Trophoblast cell (in vitro differentiated cells and primary cell): ENCODE results near the gene SLC47A2.

Experiments
- DNase-seq, 2 donors: peaks; one replicate each; pipeline ENCODE4 v3.0.0-alpha.2; 2016
- H2AFZ ChIP-seq: 2 replicates; pipeline ENCODE4 v1.6.1; 2013; ENCODE audit warnings: low read length, moderate library complexity, mild to moderate bottlenecking; ENCODE audit not compliant: insufficient read depth, poor library complexity
- H2AK5ac ChIP-seq: 2 replicates; pipeline ENCODE4 v1.6.1; 2013; ENCODE audit warnings: mild to moderate bottlenecking, low read length
- H2BK120ac ChIP-seq: 2 replicates; pipeline ENCODE4 v1.6.1; 2013; ENCODE audit warnings: low read length, mild to moderate bottlenecking, moderate library complexity; ENCODE audit not compliant: insufficient read depth, poor library complexity
- H2BK12ac ChIP-seq: 2 replicates; pipeline ENCODE4 v1.6.1; 2013; ENCODE audit warnings: mild to moderate bottlenecking, low read length, moderate library complexity
- H2BK5ac ChIP-seq: 2 replicates; pipeline ENCODE4 v1.6.1; 2013; ENCODE audit warnings: low read length, low read depth, moderate library complexity, mild to moderate bottlenecking; ENCODE audit not compliant: poor library complexity
- H3K14ac ChIP-seq: 2 replicates; pipeline ENCODE4 v1.6.1; 2013; ENCODE audit warnings: mild to moderate bottlenecking, low read length
- H3K18ac ChIP-seq: 2 replicates; pipeline ENCODE4 v1.6.1; 2013; ENCODE audit warnings: mild to moderate bottlenecking, low read length
- H3K23ac ChIP-seq: 2 replicates; pipeline ENCODE4 v1.6.1; 2013; ENCODE audit warnings: low read length
- H3K27ac ChIP-seq: 2 replicates; pipeline ENCODE4 v1.5.1; 2013; ENCODE audit warnings: low read depth, mild to moderate bottlenecking, inconsistent platforms, low read length, moderate library complexity
- H3K27me3 ChIP-seq: 2 replicates; pipeline ENCODE4 v1.6.1; 2013; ENCODE audit warnings: inconsistent platforms, mild to moderate bottlenecking, low read length, moderate library complexity; ENCODE audit not compliant: insufficient read depth
- H3K36me3 ChIP-seq, 2 experiments: 1 replicate in 1 of 2; 2 replicates in 1 of 2; pipeline ENCODE4 v1.6.1; 2013; ENCODE audit warnings: low read length in 2 of 2, mild to moderate bottlenecking in 2 of 2, moderate library complexity in 1 of 2; ENCODE audit not compliant: insufficient read depth in 2 of 2, control insufficient read depth in 1 of 2
- H3K4ac ChIP-seq: 2 replicates; pipeline ENCODE4 v1.6.1; 2013; ENCODE audit warnings: low read depth, mild to moderate bottlenecking, low read length, moderate library complexity
- H3K4me1 ChIP-seq, 2 experiments: 1 replicate in 1 of 2; 2 replicates in 1 of 2; pipeline ENCODE4 v1.6.1; 2013; ENCODE audit warnings: low read length in 2 of 2, mild to moderate bottlenecking in 2 of 2, moderate library complexity in 1 of 2; ENCODE audit not compliant: insufficient read depth in 2 of 2, control insufficient read depth in 1 of 2
- H3K4me2 ChIP-seq: 2 replicates; pipeline ENCODE4 v1.6.1; 2013; ENCODE audit warnings: inconsistent platforms, mild to moderate bottlenecking, low read length, moderate library complexity
- H3K4me3 ChIP-seq: 2 replicates; pipeline ENCODE4 v1.5.1; 2013; ENCODE audit warnings: mild to moderate bottlenecking, low read depth, low read length, inconsistent platforms
- H3K79me1 ChIP-seq: one replicate; pipeline ENCODE4 v1.6.1; 2013; ENCODE audit warnings: low read length
- H3K79me2 ChIP-seq: 2 replicates; pipeline ENCODE4 v1.6.1; 2013; ENCODE audit warnings: low read length, mild to moderate bottlenecking; ENCODE audit not compliant: control insufficient read depth, insufficient read depth, poor library complexity
- H3K9ac ChIP-seq: 2 replicates; pipeline ENCODE4 v1.6.1; 2013; ENCODE audit warnings: mild to moderate bottlenecking, low read length
- H3K9me3 ChIP-seq: 2 replicates; pipeline ENCODE4 v1.6.1; 2013; ENCODE audit warnings: low read depth, mild to moderate bottlenecking, control low read depth, inconsistent platforms, low read length; ENCODE audit not compliant: insufficient read depth
- H4K12ac ChIP-seq: 2 replicates; pipeline ENCODE4 v1.6.1; 2013; ENCODE audit warnings: low read depth, mild to moderate bottlenecking, low read length, moderate library complexity
- H4K8ac ChIP-seq: 2 replicates; pipeline ENCODE4 v1.6.1; 2013; ENCODE audit warnings: low read depth, mild to moderate bottlenecking, low read length, moderate library complexity
- H4K91ac ChIP-seq: one replicate; pipeline ENCODE4 v1.6.1; 2013; ENCODE audit warnings: low read depth, mild to moderate bottlenecking, low read length, moderate library complexity
- WGBS: extraction: QIAGEN DNeasy Blood & Tissue Kit; methylation state at CpG from one replicate; pipeline ENCODE4 v1.1.7; 2013; ENCODE audit warnings: missing lambda C conversion rate; ENCODE audit not compliant: insufficient read length, insufficient coverage; ENCODE audit errors: extremely low coverage; 5-methylcytosine and 5-hydroxymethylcytosine counted together

The SLC47A2 gene

GRCh38 chr17:19756546-19756945 is 40.2 kb upstream of the SLC47A2 start:
- H2BK120ac ChIP-seq = no peak overlapping the region
- no CpG with 5 or more reads among the region's 10 CpGs for WGBS
- H3K36me3 ChIP-seq = no peaks in the 10 kb centered on the region
- H3K27me3 ChIP-seq = no peaks in the 10 kb centered on the region
- peaks cover 6% of the 10 kb centered on the region for H3K9me3 ChIP-seq
- no peaks in the 10 kb centered on the region for H3K4me1 ChIP-seq
- no peak overlapping the region for H2AK5ac ChIP-seq
- no peak overlapping the region for H2AFZ ChIP-seq
- no peak overlapping the region for H3K23ac ChIP-seq
- H3K14ac ChIP-seq = no peak overlapping the region
- no peak overlapping the region for H2BK5ac ChIP-seq
- no peak overlapping the region for H3K18ac ChIP-seq
- H4K12ac ChIP-seq = no peak overlapping the region
- no peak overlapping the region for H4K8ac ChIP-seq
- DNase-seq = no peak
- no peak overlapping the region for H3K9ac ChIP-seq
- no peak overlapping the region for H3K4me2 ChIP-seq
- no peak overlapping the region for H3K27ac ChIP-seq
- H4K91ac ChIP-seq = no peak overlapping the region
- no peaks in the 10 kb centered on the region for H3K79me2 ChIP-seq
- H3K4me3 ChIP-seq = no peak overlapping the region
- H3K4ac ChIP-seq = no peak overlapping the region
- H2BK12ac ChIP-seq = no peak overlapping the region
- no peaks in the 10 kb centered on the region for H3K79me1 ChIP-seq

GRCh38 chr17:19755821-19756510 is 39.6 kb upstream of the SLC47A2 start:
- no peak for DNase-seq
- Histone ChIP-seq H3K4ac (no peak overlapping the region), H3K9ac (no peak overlapping the region), H3K27ac (no peak overlapping the region), H2BK5ac (no peak overlapping the region), H3K4me3 (no peak overlapping the region), H4K8ac (no peak overlapping the region), H3K23ac (no peak overlapping the region), H2AFZ (no peak overlapping the region), H2BK120ac (no peak overlapping the region), H3K79me2 (no peaks in the 10 kb centered on the region), H3K4me1 (no peaks in the 10 kb centered on the region), H3K36me3 (no peaks in the 10 kb centered on the region), H3K9me3 (peaks cover 6% of the 10 kb centered on the region), H2AK5ac (no peak overlapping the region), H4K12ac (no peak overlapping the region), H4K91ac (no peak overlapping the region), H3K79me1 (no peaks in the 10 kb centered on the region), H3K14ac (no peak overlapping the region), H3K4me2 (no peak overlapping the region), H3K18ac (no peak overlapping the region), H3K27me3 (no peaks in the 10 kb centered on the region), H2BK12ac (no peak overlapping the region)
- no CpG with 5 or more reads among the region's 11 CpGs for whole genome bisulfite sequencing

GRCh38 chr17:19755392-19755791 is 39.0 kb upstream of the SLC47A2 start:
- WGBS = no CpG with 5 or more reads among the region's 6 CpGs
- DNase-seq = no peak

GRCh38 chr17:19753661-19754463 is 37.5 kb upstream of the SLC47A2 start:
- Histone ChIP-seq H3K4me3 (no peak overlapping the region), H3K9me3 (peaks cover 7% of the 10 kb centered on the region)

More at GRCh38 chr17:19755392-19755791, 39.0 kb upstream of the SLC47A2 start:
- no peaks in the 10 kb centered on the region for H3K36me3 ChIP-seq
- H3K4ac ChIP-seq = no peak overlapping the region
- H2BK12ac ChIP-seq = no peak overlapping the region
- H4K91ac ChIP-seq = no peak overlapping the region
- no peak overlapping the region for H3K4me3 ChIP-seq
- H3K4me2 ChIP-seq = no peak overlapping the region
- H3K4me1 ChIP-seq = no peaks in the 10 kb centered on the region
- no peak overlapping the region for H3K18ac ChIP-seq
- H2AFZ ChIP-seq = no peak overlapping the region
- no peak overlapping the region for H2BK120ac ChIP-seq
- H3K14ac ChIP-seq = no peak overlapping the region
- no peak overlapping the region for H2BK5ac ChIP-seq
- H2AK5ac ChIP-seq = no peak overlapping the region
- H4K8ac ChIP-seq = no peak overlapping the region
- peaks cover 7% of the 10 kb centered on the region for H3K9me3 ChIP-seq
- H3K9ac ChIP-seq = no peak overlapping the region
- no peaks in the 10 kb centered on the region for H3K27me3 ChIP-seq
- no peak overlapping the region for H3K23ac ChIP-seq
- H3K27ac ChIP-seq = no peak overlapping the region
- no peak overlapping the region for H4K12ac ChIP-seq
- no peaks in the 10 kb centered on the region for H3K79me1 ChIP-seq
- H3K79me2 ChIP-seq = no peaks in the 10 kb centered on the region

More at GRCh38 chr17:19753661-19754463, 37.5 kb upstream of the SLC47A2 start:
- Histone ChIP-seq H2AFZ (no peak overlapping the region), H3K4ac (no peak overlapping the region), H2BK12ac (no peak overlapping the region), H3K27me3 (no peaks in the 10 kb centered on the region), H3K14ac (no peak overlapping the region), H3K79me1 (no peaks in the 10 kb centered on the region), H2BK120ac (no peak overlapping the region), H3K36me3 (no peaks in the 10 kb centered on the region), H3K9ac (no peak overlapping the region), H3K27ac (no peak overlapping the region), H3K4me1 (no peaks in the 10 kb centered on the region), H4K91ac (no peak overlapping the region), H3K79me2 (no peaks in the 10 kb centered on the region), H3K4me2 (no peak overlapping the region), H2BK5ac (no peak overlapping the region), H4K8ac (no peak overlapping the region), H3K23ac (no peak overlapping the region), H2AK5ac (no peak overlapping the region), H3K18ac (no peak overlapping the region), H4K12ac (no peak overlapping the region)
- no peak for DNase-seq
- no CpG with 5 or more reads among the region's 12 CpGs for whole genome bisulfite sequencing
